HG03442 (cell line): ENCODE measurements around the gene TAMM41.
"Not testable (repeated sequence)": the region's sequence is repeated elsewhere in the genome, so short reads cannot be mapped to it uniquely, and the experiment has no call there.

ENCODE experiments used
- ATAC-seq: cut with Tn5 transposase; IDR thresholded peaks from one replicate; pipeline ENCODE4 v1.9.1; 2021; ENCODE audit warnings: mild to moderate bottlenecking, moderate library complexity; ENCODE audit not compliant: unreplicated experiment

The TAMM41 gene

DNA sequence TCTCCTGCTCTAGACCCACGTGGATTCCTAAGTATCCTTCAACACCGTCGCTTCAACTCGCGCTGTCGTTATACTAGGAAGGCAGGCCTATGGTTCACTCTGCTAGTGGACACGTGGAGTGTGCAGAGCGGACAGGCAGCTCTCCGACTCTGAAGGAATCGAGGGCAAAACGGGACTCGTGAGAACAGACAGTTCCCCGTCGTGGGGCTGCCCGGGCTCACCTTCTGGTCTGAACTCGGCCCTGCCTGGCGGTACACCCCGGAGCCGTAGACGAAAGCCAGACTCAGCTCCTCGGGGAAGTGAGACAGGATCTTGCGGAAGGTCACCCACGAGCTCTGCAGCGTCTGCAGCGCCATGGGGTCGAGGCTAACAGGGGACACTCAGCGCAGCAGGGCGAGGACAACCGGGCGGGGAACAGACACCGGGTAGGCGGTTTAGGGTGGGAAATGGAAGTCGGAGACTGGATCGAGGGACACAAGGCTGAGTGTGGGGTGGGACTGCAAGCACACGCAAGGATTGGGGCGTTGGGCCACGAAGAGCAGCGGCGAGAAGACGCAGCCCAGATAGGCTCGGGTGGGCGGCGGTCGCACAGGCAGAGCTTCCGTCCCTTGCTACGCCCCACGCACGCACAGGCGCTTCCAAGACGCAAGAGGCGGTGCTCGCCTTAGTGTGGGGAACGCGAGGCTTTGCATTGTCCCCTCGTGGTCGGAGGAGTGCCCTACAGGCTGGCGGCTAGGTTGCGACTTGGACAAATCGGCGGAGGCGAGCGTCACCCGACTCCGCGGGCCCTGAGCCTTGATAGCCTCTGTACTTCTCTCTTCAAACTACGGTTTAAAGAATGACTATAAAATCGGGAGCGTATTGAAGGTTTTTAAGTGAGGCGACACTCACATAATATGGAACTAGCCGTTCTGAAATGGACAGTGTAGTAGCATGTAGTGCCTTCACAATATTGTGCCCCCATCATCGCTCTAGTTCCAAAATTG, at the start of gene TAMM41:
TSS of gene TAMM41 (minus strand) at position 605 of the 986 bp plus-strand sequence. CDS start at position 356, 249 bp downstream.
- peak; percentile 100 for ATAC-seq

GRCh38 chr3:11878837-11879236, 32.2 kb upstream of the TAMM41 start:
- no peak for ATAC-seq

- not testable (repeated sequence) for ATAC-seq
Measured at GRCh38 chr3:11874707-11875106, 28.0 kb upstream of the TAMM41 start.

GRCh38 chr3:11863739-11864138, 17.1 kb upstream of the TAMM41 start:
- not testable (repeated sequence) for ATAC-seq

DNA sequence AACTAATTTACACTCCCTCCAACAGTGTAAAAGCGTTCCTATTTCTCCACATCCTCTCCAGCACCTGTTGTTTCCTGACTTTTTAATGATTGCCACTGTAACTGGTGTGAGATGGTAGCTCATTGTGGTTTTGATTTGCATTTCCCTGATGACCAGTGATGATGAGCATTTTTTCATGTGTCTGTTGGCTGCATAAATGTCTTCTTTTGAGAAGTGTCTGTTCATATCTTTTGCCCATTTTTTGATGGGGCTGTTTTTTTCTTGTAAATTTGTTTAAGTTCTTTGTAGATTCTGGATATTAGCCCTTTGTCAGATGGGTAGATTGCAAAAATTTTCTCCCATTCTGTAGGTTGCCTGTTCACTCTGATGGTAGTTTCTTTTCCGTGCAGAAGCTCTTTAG, 15.9 kb upstream of the TAMM41 start:
- ATAC-seq = not testable (repeated sequence)

- ATAC-seq = not testable (repeated sequence)
Measured at GRCh38 chr3:11862145-11862544, 15.5 kb upstream of the TAMM41 start.

DNA sequence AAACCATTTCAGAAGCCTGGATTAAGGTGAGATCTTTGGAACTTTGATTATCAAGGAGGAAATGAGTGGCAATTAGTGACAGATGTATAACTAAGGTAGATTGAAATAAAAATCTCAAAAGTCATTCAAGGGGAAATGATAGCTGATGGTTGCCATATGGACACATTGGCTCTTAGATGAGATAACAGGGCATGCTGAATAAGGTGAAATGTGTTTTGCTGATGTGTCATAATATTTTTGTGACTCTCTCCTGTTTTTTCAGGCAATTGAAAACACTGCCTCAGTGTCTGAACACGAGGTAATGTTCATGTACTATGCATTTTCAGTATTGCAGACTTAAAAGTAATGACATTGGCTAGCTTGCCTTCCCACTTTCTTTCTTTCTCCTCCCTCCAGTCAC, 13.5 kb upstream of the TAMM41 start:
- ATAC-seq = not testable (repeated sequence)

GRCh38 chr3:11853450-11853849, 6.8 kb upstream of the TAMM41 start:
- no peak for ATAC-seq

DNA sequence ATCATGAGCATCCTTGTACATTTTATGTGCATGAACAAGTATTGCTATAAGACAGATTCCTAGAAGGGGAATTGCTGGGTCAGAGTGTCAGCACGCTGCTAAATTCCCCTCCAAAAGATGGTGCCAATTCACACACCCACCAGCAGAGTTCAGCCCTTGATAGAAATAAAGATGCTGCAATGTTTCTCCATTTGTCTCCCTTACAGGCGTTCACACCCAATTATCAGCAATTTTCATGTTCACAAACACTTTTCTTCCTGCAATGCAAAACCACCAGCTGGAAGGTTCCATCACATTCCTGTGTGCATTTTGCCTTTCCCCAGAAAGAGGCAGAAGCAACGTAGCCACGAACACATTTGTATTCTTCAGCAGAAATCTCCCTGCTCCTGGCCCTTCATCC, 3.3 kb upstream of the TAMM41 start:
- no peak for ATAC-seq

GRCh38 chr3:11847607-11848006, 922 bp upstream of the TAMM41 start:
- no peak for ATAC-seq

- no peak for ATAC-seq
Measured at GRCh38 chr3:11845651-11846050, 1.0 kb downstream of the TAMM41 start.

- no peak for ATAC-seq
Measured at GRCh38 chr3:11844891-11845290, 1.8 kb downstream of the TAMM41 start.

GRCh38 chr3:11835028-11835639, 11.6 kb downstream of the TAMM41 start:
- no peak for ATAC-seq

- no peak for ATAC-seq
Measured at GRCh38 chr3:11832981-11833905, 13.4 kb downstream of the TAMM41 start.

GRCh38 chr3:11829416-11829815, 17.3 kb downstream of the TAMM41 start:
- ATAC-seq = no peak

DNA sequence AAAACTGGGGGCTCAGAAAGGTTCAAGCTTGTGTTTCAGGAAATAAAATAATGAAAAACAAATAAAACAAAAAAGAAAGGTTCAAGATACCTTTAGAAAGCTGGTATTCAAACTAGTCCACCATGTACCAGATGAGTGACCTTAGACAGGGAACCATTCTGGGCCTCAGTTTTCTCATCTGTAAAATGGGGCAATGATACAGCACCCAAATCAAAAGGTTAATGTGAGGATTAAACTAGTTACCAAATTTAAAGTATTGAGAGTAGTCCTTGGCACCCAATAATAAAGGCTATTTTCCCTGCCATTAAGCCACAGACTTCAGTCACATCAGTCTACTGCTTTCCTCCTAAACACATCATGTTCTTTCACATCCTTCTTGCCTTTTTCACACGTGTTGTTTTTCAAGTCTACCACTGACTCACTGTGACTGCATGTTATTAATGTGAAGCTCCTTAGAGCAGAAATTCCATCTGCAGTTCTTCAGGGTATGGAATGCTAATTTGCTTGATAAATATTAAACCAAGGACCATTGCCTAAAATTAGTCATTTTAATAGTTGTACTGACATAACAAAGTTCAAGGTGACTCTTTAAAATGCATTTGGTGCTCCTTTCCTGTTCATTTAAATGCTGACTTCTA, 19.9 kb downstream of the TAMM41 start:
- no peak for ATAC-seq

DNA sequence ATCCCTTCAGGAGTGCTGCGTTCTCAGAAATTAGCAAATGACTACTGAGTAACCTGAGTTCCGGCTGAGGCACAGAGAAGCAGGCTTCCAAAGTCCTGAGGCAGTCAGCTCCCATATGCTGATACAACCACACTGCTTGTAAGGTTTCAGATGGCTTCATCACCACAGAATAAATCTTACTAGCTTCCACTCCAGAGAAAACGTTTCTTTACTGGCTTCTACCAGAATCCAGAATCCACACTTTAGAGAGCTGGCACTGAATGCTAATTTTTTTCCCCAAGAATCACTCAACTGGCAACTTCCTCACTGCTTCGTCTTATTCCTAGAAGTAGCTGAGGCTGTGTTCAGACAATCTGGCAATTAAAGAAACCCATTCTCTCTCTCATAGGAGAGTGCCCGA, 21.4 kb downstream of the TAMM41 start:
- ATAC-seq = no peak

- peak; percentile 87 for ATAC-seq
Measured at GRCh38 chr3:11820531-11821041, 26.1 kb downstream of the TAMM41 start.

DNA sequence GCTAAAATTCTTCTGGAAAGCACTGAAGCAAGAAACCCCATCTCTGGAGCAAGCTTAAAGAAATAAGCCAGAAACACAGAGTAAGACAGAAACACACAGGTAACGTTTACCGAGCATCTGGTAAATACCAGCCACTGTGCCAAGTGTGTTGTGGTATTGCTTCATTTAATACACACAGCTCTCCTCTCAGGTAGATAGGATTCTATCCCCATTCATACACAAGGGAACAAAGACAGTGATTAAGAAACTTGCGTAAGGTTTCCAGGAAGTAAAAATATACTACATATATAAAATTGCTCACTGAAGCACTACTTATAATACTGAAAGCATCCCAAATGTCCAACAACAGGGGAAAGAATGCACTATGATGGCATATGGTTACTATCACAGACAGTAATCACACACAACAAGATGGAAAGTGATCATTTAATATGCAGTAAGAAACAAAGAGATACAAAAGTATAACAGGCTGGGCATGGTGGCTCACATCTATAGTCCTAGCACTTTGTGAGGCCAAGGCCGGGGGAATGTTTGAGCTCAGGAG, 27.5 kb downstream of the TAMM41 start:
- ATAC-seq = no peak

- ATAC-seq = no peak
Measured at GRCh38 chr3:11818033-11818432, 28.7 kb downstream of the TAMM41 start.
